PC-3 (cell line): ENCODE measurements around the gene CROCC. TPM values are rescaled to one million over a fixed set of nuclear protein-coding genes. Genes with fewer than 3 reads are reported as not detected.

Experiments used
- ATAC-seq: fragments of 200-7000 bp; cut with Tn5 transposase; 2 replicates; pipeline ENCODE4 v1.9.1; 2020; ENCODE audit warnings: mild to moderate bottlenecking, moderate library complexity
- BruUV-seq: library from RNA; stranded (reverse); fragments of 400-500 nt; replicated peaks from 2 replicates; lab custom pipeline; 2021; lab: Mats Ljungman, UMichigan
- CTCF ChIA-PET: fragments of 300-600 bp; sonication (Branson Sonifier 250); formaldehyde crosslinking; loops from one replicate; lab custom pipeline; 2022; ENCODE audit warnings: antibody characterized with exemption; lab: Charles Lee
- POLR2A ChIA-PET: fragments of 300-600 bp; sonication (Branson Sonifier 250); formaldehyde crosslinking; loops from one replicate; lab custom pipeline; 2022; ENCODE audit warnings: antibody characterized with exemption; ENCODE audit not compliant: unreplicated experiment; lab: Charles Lee
- DNase-seq: peaks from one replicate; pipeline ENCODE4 v3.0.0-alpha.2; 2015
- H2AFZ ChIP-seq: fragments of 300-600 bp; sonication (generic); 2 replicates; pipeline ENCODE4 v1.6.0; 2016; ENCODE audit warnings: antibody characterized with exemption, low read length
- H3F3A ChIP-seq: fragments of 300-600 bp; sonication (generic); one replicate; pipeline ENCODE4 v1.6.0; 2017; ENCODE audit warnings: antibody characterized with exemption, low read length, control low read depth, mild to moderate bottlenecking; ENCODE audit not compliant: unreplicated experiment
- H3K27ac ChIP-seq: fragments of 300-600 bp; sonication (generic); 2 replicates; pipeline ENCODE4 v1.5.1; 2016; ENCODE audit warnings: mild to moderate bottlenecking, low read length
- H3K27me3 ChIP-seq: fragments of 300-600 bp; sonication (generic); 2 replicates; pipeline ENCODE4 v1.6.1; 2016; ENCODE audit warnings: low read length, mixed read lengths
- H3K36me3 ChIP-seq: fragments of 300-600 bp; sonication (generic); 2 replicates; pipeline ENCODE4 v1.6.1; 2016; ENCODE audit warnings: low read depth, mixed run types, low read length, mixed read lengths
- H3K4me1 ChIP-seq: fragments of 300-600 bp; sonication (generic); 2 replicates; pipeline ENCODE4 v1.5.1; 2016; ENCODE audit warnings: low read length; ENCODE audit not compliant: insufficient read depth
- H3K4me2 ChIP-seq: fragments of 300-600 bp; sonication (generic); 2 replicates; pipeline ENCODE4 v1.6.0; 2016; ENCODE audit warnings: low read length
- H3K4me3 ChIP-seq: fragments of 300-600 bp; sonication (generic); 2 replicates; pipeline ENCODE4 v1.5.1; 2016; ENCODE audit warnings: mild to moderate bottlenecking, low read length, mixed read lengths
- H3K79me2 ChIP-seq: fragments of 300-600 bp; sonication (generic); 2 replicates; pipeline ENCODE4 v1.6.1; 2017; ENCODE audit warnings: low read length, mixed read lengths
- H3K9ac ChIP-seq: fragments of 300-600 bp; sonication (generic); 2 replicates; pipeline ENCODE4 v1.6.0; 2016; ENCODE audit warnings: mild to moderate bottlenecking, low read length
- H3K9me2 ChIP-seq: fragments of 300-600 bp; sonication (generic); replicated peaks from 2 replicates; pipeline ENCODE4 v1.6.1; 2016; ENCODE audit warnings: mixed run types, low read length, mixed read lengths
- H3K9me3 ChIP-seq: fragments of 300-600 bp; sonication (generic); 2 replicates; pipeline ENCODE4 v1.6.1; 2016; ENCODE audit warnings: low read length, mixed read lengths
- H4K20me1 ChIP-seq: fragments of 300-600 bp; sonication (generic); 2 replicates; pipeline ENCODE4 v1.6.1; 2016; ENCODE audit warnings: low read length, mixed read lengths
- CTCF ChIP-seq: fragments of 300-600 bp; sonication (generic); conservative IDR thresholded peaks from 2 replicates; pipeline ENCODE4 v1.5.1; 2017; ENCODE audit warnings: antibody characterized with exemption, low read depth, mild to moderate bottlenecking, low read length
- EZH2 ChIP-seq: fragments of 300-600 bp; sonication (generic); IDR thresholded peaks from one replicate; pipeline ENCODE4 v1.6.1; 2017; ENCODE audit warnings: antibody characterized with exemption, mild to moderate bottlenecking, low read length; ENCODE audit not compliant: unreplicated experiment
- EZH2phosphoT487 ChIP-seq: fragments of 300-600 bp; sonication (generic); IDR thresholded peaks from 2 replicates; pipeline ENCODE4 v1.6.1; 2018; ENCODE audit warnings: mild to moderate bottlenecking, antibody characterized with exemption, low read length, borderline replicate concordance
- intact Hi-C: fragments of 100-400 bp; cut with micrococcal nuclease; formaldehyde crosslinking; loops from 2 replicates; pipeline ENCODE4 v1.9.0; 2023
- total RNA-seq: library from RNA; depleted of rRNA; stranded (reverse); fragments of >200 nt; gene quantifications from 2 replicates; pipeline ENCODE4 v1.2.3, GENCODE V29; 2014

Gene CROCC
- total RNA-seq, 1 experiment from 2014 or later: 24.6 TPM

DNA sequence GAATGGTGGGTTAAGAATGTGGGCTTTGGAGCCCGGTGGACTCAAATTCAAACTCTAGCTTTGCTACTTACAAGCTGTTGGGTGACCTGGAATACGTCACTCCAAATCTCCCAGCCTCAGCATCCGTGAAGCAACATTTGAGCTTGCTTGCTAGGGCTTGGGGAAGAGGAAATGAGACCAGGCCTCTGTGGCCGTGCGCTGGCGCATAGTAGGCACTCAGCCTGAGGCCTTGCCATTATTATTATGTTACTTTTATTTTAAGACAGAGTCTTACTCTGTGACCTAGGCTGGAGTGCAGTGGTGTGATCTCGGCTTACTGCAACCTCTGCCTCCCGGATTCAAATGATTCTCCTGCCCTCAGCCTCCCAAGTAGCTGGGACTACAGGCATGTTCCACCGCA is 70.9 kb downstream of the CROCC start:
- H3K27me3 ChIP-seq: no peaks in the 10 kb centered on the region
- no TSS peak for BruUV-seq
- ATAC-seq (no peak), DNase-seq (no peak)
- TF ChIP-seq EZH2phosphoT487: no peak
- TF ChIP-seq EZH2: no peak
- no peak for TF ChIP-seq CTCF
- no peaks in the 10 kb centered on the region for H3F3A ChIP-seq
- ChIA-PET POLR2A (no interaction called here), CTCF (no interaction called here)
- no peak overlapping the region for H3K9ac ChIP-seq
- no peaks in the 10 kb centered on the region for H3K36me3 ChIP-seq
- H3K27ac ChIP-seq: no peak overlapping the region
- H3K4me2 ChIP-seq: no peak overlapping the region
- no peaks in the 10 kb centered on the region for H3K9me3 ChIP-seq
- no peaks in the 10 kb centered on the region for H3K4me1 ChIP-seq
- H4K20me1 ChIP-seq: no peaks in the 10 kb centered on the region
- H3K79me2 ChIP-seq: no peaks in the 10 kb centered on the region
- H3K9me2 ChIP-seq: no peaks in the 10 kb centered on the region
- no peak overlapping the region for H3K4me3 ChIP-seq
- intact Hi-C loops: no loop called here
- H2AFZ ChIP-seq: no peak overlapping the region

GRCh38 chr1:16993521-16994038 is 71.8 kb downstream of the CROCC start:
- POLR2A ChIA-PET: no interaction called here
- no peak for TF ChIP-seq EZH2phosphoT487
- TF ChIP-seq EZH2: no peak
- no peak for TF ChIP-seq CTCF
- Histone ChIP-seq H3K27ac (no peak overlapping the region), H3K4me1 (peaks cover 5% of the 10 kb centered on the region; the same call in 1 of the 2 replicates), H3K79me2 (no peaks in the 10 kb centered on the region), H3K36me3 (no peaks in the 10 kb centered on the region), H4K20me1 (no peaks in the 10 kb centered on the region), H3K27me3 (no peaks in the 10 kb centered on the region), H3K9me2 (no peaks in the 10 kb centered on the region), H3K4me3 (no peak overlapping the region), H3K9me3 (no peaks in the 10 kb centered on the region), H2AFZ (no peak overlapping the region), H3K4me2 (no peak overlapping the region), H3F3A (no peaks in the 10 kb centered on the region), H3K9ac (no peak overlapping the region)
- BruUV-seq: no TSS peak
- intact Hi-C loops: no loop called here
- no peak for DNase-seq
- ATAC-seq: no peak
- CTCF ChIA-PET: no interaction called here

DNA sequence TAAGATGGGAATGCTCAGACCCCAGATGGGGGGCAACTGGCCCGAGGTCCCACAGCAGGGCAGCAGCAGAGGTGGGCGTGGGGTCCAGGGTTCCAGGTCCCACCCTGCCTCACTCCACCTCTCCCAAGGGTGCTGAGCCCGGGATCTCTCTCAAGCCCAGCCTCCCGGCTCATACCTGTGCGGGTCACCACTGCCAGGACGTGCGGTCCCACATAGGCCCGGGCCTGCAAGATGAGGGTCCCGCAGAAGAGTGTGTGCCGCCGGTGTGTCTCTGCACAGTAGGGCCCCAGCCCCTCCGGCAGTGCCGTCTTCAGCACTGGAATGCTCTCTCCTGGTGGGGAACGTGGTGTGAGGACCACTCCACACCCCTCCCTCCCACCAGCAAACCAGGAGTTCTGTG is 75.1 kb downstream of the CROCC start:
- H3K9me3 ChIP-seq: no peaks in the 10 kb centered on the region
- TF ChIP-seq CTCF (no peak), EZH2 (no peak), EZH2phosphoT487 (no peak)
- H3F3A ChIP-seq: no peaks in the 10 kb centered on the region
- no peaks in the 10 kb centered on the region for H4K20me1 ChIP-seq
- no peaks in the 10 kb centered on the region for H3K27me3 ChIP-seq
- no peaks in the 10 kb centered on the region for H3K9me2 ChIP-seq
- ATAC-seq (no peak), DNase-seq (no peak)
- ChIA-PET CTCF (no interaction called here), POLR2A (no interaction called here)
- H3K4me2 ChIP-seq: no peak overlapping the region
- peaks cover 5% of the 10 kb centered on the region for H3K36me3 ChIP-seq
- BruUV-seq: no TSS peak
- peaks cover 9% of the 10 kb centered on the region; the same call in 1 of the 2 replicates for H3K4me1 ChIP-seq
- H2AFZ ChIP-seq: no peak overlapping the region
- no peak overlapping the region for H3K9ac ChIP-seq
- no peaks in the 10 kb centered on the region for H3K79me2 ChIP-seq
- no peak overlapping the region for H3K27ac ChIP-seq
- no peak overlapping the region for H3K4me3 ChIP-seq
- intact Hi-C loops: no loop called here
